Heart left ventricle (tissue), 13 donors: Measurements from ENCODE around the gene DNAAF5.

ENCODE experiments used
- CTCF ChIP-seq, 12 donors: fragments of 200-600 bp; sonication (generic) in 4 of 12; IDR thresholded peaks; one replicate each; pipeline versions ENCODE4 v1.5.0 to v1.8.0; 2018 to 2022; ENCODE audit warnings: antibody characterized with exemption in 12 of 12, mild to moderate bottlenecking in 5 of 12
- POLR2A ChIP-seq, 2 donors: fragments of 450-650 bp; IDR thresholded peaks; one replicate each; pipeline ENCODE4 v1.6.1; 2017; ENCODE audit warnings: antibody characterized with exemption in 2 of 2, mild to moderate bottlenecking in 2 of 2, moderate library complexity in 2 of 2
- donor health status: ischemic (EF 13 %, LVEDD 7.1; RV severe dilation, severe dysfunction).
- donor health status: DM: no; HTN: yes; CAD: no.
- donor health status: DM: no; HTN: no; CAD: no.
- donor health status: ischemic (EF 25% LVEDD 6.9; RV normal size, moderate dysfunction).
- donor health status: ischemic (EF 25% LVEDD 5.7; RV mildly dilated, moderate dysfunction).
- donor health status: ischemic (EF 35%, LVEDD 5.7; RV mildly dilated, moderate dysfunction).
- donor health status: nonischemic (EF 11% LVEDD 7.7; RV severe dilation, severe dysfunction).
- donor health status: DM: yes; HTN: yes; CAD: no.
- donor health status: PGD.
- donor health status: ischemic (EF 29% LVEDD 5.4; RV normal size, mild dysfunction).
- donor health status: nonischemic (EF 23%, LVEDD 6.1; RV moderate dilation, normal function).

DNA sequence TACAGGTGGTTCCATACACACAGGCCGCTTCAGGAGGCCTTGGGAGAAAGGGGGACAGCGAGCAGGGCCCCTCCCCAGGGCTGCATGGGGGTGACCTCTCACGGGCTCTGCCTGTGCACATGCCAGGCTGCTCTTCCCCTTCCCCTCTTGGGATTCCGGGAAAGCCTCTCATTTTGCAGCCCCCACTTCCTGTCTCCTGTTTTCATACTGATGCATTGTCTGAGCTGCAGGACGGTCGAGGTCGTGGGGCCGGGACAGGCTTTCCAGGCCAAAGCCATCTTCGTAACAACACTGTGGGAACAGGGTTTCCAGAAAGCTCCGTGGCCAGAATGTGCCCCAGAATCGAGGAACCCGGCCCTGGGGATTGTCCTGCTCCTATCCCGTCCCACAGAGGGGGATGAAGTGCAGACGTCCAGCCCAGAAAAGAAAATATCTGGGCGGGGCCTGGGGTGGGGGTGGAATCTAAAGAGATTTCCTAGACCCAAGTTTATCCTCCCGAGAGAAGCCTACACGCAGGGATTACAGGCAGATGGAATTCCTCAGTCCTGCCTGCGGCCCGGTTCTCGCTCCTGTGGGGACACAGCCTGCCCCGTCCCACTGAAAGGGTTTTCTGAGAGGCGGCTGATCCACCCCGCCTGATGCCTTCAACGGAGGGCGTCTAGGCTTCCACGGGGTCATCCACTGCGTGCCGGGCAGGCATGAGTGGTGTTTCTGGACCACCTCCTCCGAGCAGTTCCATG is 29.5 kb upstream of the DNAAF5 start:
- TF ChIP-seq CTCF (IDR thresholded peaks at IDR 0.05), result no peak
- no peak for TF ChIP-seq POLR2A (IDR thresholded peaks at IDR 0.05)
